ENCODE measurements around the gene CCDC70.
A peak's percentile ranks its signal among the peaks of the same experiment; 100 is the strongest.
"Not testable (repeated sequence)": the region's sequence is repeated elsewhere in the genome, so short reads cannot be mapped to it uniquely, and the experiment has no call there.

Gene CCDC70

GRCh38 chr13:51861723-51862300 lies at the start of gene CCDC70:
CCDC70 (plus strand) TSS chr13:51861969; CDS start chr13:51865412, 3,443 bp downstream.
- DNase-seq (ENCODE audit: low read depth in 2 of 2) = no peak

GRCh38 chr13:51814071-51814470 lies 47.7 kb upstream of the CCDC70 start:
- no peak for DNase-seq (ENCODE audit: low read depth in 2 of 2)

GRCh38 chr13:51814825-51815650 lies 46.7 kb upstream of the CCDC70 start:
- DNase-seq (ENCODE audit: low read depth in 2 of 2) = peak; percentile 44 to 61

- no peak for DNase-seq (ENCODE audit: low read depth in 2 of 2)
These were observed 45.9 kb upstream of the CCDC70 start for GRCh38 chr13:51815848-51816247.

- no peak for DNase-seq (ENCODE audit: low read depth in 2 of 2)
These were observed 45.0 kb upstream of the CCDC70 start for GRCh38 chr13:51816604-51817249.

- no peak for DNase-seq (ENCODE audit: low read depth in 2 of 2)
These were observed 44.1 kb upstream of the CCDC70 start for GRCh38 chr13:51817717-51818116.

- DNase-seq (ENCODE audit: low read depth in 2 of 2) = no peak
These were observed 43.5 kb upstream of the CCDC70 start for GRCh38 chr13:51818276-51818675.

GRCh38 chr13:51818781-51819511 lies 42.8 kb upstream of the CCDC70 start:
- DNase-seq (ENCODE audit: low read depth in 2 of 2) = no peak

GRCh38 chr13:51819544-51819943 lies 42.2 kb upstream of the CCDC70 start:
- no peak for DNase-seq (ENCODE audit: low read depth in 2 of 2)

GRCh38 chr13:51820016-51820597 lies 41.7 kb upstream of the CCDC70 start:
- DNase-seq (ENCODE audit: low read depth in 2 of 2) = no peak

GRCh38 chr13:51821606-51822005 lies 40.2 kb upstream of the CCDC70 start:
- no peak for DNase-seq (ENCODE audit: low read depth in 2 of 2)

GRCh38 chr13:51822106-51822815 lies 39.5 kb upstream of the CCDC70 start:
- no peak for DNase-seq (ENCODE audit: low read depth in 2 of 2)

- DNase-seq (ENCODE audit: low read depth in 2 of 2) = no peak
These were observed 38.4 kb upstream of the CCDC70 start for GRCh38 chr13:51823359-51823758.

GRCh38 chr13:51823863-51824262 lies 37.9 kb upstream of the CCDC70 start:
- no peak for DNase-seq (ENCODE audit: low read depth in 2 of 2)

- DNase-seq (ENCODE audit: low read depth in 2 of 2) = not testable (repeated sequence)
These were observed 37.1 kb upstream of the CCDC70 start for GRCh38 chr13:51824712-51825111.

- no peak for DNase-seq (ENCODE audit: low read depth in 2 of 2)
These were observed 36.6 kb upstream of the CCDC70 start for GRCh38 chr13:51825165-51825592.

- DNase-seq (ENCODE audit: low read depth in 2 of 2) = no peak
These were observed 36.0 kb upstream of the CCDC70 start for GRCh38 chr13:51825681-51826254.

- DNase-seq (ENCODE audit: low read depth in 2 of 2) = no peak
These were observed 35.2 kb upstream of the CCDC70 start for GRCh38 chr13:51826606-51827005.

GRCh38 chr13:51827254-51827653 lies 34.5 kb upstream of the CCDC70 start:
- DNase-seq (ENCODE audit: low read depth in 2 of 2) = no peak

- DNase-seq (ENCODE audit: low read depth in 2 of 2) = no peak
These were observed 32.8 kb upstream of the CCDC70 start for GRCh38 chr13:51828730-51829567.

Data from stimulated activated CD8-positive, alpha-beta memory T cell treated with anti-CD3 and anti-CD28 coated beads, Interleukin-7, amount 100 ng/mL, for 1 hour (primary cell).